Pulmonary artery endothelial cell (primary cell): ENCODE results near the gene SNTA1. TPM values are rescaled to one million over a fixed set of nuclear protein-coding genes. Genes with fewer than 3 reads are reported as not detected.
"Not testable (repeated sequence)": the region's sequence is repeated elsewhere in the genome, so short reads cannot be mapped to it uniquely, and the experiment has no call there.

Experiments used
- DNase-seq: peaks from one replicate; pipeline ENCODE4 v3.0.0-alpha.2; 2011; ENCODE audit warnings: low read depth, low spot score
- total RNA-seq: library from RNA; depleted of rRNA; stranded (reverse); fragments of >200 nt; gene quantifications from 2 replicates; pipeline ENCODE4 v1.2.3, GENCODE V29; 2014

The SNTA1 gene
- total RNA-seq, 1 donor from 2014 or later: 9.5 TPM

DNA sequence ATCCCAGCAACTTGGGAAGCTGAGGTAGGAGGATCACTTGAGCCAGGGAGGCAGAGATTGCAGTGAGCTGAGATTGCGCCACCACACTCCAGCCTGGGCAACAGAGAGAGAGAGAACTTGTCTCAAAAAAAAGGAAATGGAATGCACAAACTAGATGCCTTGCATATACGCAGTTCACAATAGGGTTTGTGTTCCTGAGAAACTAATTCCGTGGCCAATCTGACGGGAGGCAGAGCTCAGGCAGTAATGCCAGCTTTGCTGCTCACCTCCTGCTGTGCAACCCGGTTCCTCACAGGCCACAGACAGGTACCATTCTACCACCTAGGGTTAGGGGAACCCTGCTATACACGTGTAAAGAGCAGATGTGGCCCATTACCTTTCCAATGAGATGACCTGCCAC is 43.6 kb downstream of the SNTA1 start:
- DNase-seq: no peak

DNA sequence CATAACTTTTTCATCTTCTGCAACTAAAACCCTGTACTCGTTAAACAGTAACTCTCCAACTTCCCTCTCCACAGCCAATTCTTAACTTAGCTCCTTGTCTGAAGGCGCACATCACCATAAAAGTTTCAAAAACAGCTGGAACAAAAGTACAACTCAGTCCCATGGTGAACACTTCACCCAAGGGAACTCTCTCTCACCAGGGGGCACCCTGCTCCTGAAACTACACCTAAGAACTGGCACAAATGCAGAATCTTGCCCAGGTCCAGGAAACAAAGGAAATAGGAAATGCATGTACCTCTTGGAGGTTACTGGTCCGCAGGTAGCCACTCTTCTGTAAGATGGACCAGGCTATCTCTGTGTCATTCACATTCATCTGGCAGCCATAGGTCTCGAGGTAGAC is 48.8 kb downstream of the SNTA1 start:
- no peak for DNase-seq

DNA sequence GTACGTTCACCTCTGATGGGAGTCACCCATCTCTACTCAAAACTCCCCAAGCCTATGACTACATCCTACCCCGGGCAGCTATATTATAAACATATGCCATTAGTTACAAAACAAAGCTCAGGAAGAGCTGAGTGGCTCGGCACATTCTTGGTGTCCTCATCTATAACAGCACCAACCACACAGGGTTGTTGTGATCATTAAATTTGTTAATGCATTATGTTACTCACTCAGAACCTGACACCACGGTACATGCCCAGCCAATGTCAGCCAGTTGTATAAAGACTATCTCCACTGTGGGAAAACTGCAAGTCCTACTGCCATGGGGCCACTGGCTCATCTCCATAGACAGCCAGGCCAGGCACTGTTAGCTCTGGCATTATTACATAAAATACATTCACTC is 50.0 kb downstream of the SNTA1 start:
- DNase-seq: no peak

DNA sequence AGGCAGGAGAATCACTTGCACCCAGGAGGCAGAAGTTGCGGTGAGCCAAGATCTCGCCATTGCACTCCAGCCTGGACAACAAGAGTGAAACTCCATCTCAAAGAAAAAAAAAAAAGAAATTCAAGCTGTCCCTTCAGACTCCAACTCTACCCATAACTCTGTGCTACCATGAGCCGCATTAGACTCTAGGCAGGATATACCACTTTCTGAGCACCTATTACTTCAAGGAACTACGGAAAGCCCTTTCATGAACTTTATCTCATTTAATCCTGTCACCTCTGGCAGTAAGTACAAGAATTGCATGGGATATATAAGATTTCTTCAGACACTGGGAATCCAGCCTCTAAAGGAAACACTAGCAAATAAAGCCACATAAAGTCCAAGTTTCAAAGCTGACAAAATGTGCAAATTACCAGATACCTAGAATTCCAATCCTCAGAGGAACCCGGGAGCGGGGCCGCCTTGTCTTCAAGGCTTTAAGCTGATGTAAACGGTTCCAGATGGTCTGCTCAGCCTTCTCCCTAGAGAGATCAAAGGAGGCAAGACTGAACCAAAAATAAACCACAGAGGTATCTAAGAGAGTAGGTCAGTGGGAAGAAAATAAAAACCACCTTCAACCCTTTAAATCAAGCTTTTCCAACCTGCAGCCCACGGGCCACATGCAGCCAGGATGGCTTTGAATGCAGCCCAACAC is 51.7 kb downstream of the SNTA1 start:
- no peak for DNase-seq

DNA sequence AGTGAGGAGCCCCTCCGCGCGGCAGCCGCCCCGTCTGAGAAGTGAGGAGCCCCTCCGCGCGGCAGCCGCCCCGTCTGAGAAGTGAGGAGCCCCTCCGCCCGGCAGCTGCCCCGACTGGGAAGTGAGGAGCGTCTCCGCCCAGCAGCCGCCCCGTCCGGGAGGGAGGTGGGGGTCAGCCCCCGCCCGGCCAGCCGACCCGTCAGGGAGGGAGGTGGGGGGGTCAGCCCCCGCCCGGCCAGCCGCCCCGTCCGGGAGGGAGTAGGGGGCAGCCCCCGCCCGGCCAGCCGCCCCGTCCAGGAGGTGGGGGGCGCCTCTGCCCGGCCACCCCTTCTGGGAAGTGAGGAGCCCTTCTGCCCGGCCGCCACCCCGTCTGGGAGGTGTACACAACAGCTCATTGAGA is 54.2 kb downstream of the SNTA1 start:
- not testable (repeated sequence) for DNase-seq

DNA sequence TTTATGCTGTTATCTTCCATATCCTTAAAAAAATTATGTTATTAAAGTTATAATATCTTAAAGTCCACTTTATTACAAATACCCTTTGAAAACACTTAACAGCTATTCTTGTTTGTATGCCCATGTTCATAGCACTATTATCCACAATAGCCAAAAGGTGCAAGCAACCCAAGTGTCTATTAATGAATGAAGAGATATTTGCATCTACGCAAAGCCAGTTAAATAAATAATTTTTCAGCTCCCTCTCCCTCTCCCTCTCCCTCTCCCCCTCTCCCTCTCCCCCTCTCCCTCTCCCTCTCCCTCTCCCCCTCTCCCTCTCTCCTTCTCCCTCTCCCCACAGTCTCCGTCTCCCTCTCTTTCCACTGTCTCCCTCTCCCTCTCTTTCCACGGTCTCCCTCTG is 55.3 kb downstream of the SNTA1 start:
- DNase-seq: no peak

DNA sequence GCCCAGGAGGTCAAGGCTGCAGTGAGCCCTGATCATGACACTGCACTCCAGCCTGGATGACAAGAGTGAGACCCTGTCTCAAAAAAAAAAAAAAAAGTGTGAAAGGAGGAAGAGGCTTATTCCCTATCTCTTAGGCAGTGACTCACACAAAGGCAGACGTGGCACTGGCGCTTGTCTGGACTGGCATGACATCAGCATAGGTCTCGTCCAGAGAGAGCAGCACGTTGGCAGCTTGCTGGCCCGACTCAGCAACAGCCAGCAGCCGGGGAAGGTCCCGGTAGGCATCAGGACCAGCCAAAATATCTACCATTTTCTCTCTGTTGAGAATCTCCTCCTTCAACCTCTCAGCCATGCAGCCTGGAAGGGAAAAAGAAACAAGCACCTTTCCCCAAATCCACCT is 56.4 kb downstream of the SNTA1 start:
- DNase-seq: peak; percentile 10

DNA sequence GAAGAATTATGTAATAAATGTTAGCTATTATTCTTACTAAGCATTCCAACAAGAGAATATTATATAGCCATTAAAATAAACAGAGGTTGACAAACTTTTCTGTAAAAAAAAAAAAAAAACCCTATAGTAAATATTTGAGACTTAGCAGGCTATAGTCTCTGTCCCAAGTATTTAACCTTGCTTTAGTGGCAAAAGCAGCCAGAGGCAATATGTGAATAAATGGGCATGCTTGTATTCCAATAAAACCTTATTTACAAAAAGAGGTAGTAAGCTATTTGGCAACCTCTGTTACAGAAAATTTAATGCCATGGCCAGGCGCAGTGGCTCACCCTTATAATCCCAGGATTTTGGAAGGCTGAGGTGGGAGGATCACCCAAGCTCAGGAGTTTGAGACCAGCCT is 56.9 kb downstream of the SNTA1 start:
- DNase-seq: no peak

DNA sequence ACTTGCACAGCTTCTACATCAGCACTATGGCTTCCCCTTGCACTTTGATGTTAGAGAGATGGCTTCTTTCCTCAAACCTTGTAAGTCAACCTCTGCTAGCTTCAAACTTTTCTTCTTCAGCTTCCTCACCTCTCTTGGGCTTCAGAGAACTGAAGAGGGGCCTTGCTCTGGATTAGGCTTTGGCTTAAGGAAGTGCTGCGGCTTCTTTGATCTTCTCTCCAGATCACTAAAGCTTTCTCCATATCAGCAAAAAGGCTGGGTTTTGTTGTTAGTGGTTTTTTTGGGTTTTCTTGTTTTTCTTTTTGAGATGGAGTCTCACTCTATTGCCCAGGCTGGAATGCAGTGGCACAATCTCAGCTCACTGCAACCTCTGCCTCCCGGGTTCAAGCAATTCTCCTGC is 66.2 kb downstream of the SNTA1 start:
- DNase-seq: no peak

DNA sequence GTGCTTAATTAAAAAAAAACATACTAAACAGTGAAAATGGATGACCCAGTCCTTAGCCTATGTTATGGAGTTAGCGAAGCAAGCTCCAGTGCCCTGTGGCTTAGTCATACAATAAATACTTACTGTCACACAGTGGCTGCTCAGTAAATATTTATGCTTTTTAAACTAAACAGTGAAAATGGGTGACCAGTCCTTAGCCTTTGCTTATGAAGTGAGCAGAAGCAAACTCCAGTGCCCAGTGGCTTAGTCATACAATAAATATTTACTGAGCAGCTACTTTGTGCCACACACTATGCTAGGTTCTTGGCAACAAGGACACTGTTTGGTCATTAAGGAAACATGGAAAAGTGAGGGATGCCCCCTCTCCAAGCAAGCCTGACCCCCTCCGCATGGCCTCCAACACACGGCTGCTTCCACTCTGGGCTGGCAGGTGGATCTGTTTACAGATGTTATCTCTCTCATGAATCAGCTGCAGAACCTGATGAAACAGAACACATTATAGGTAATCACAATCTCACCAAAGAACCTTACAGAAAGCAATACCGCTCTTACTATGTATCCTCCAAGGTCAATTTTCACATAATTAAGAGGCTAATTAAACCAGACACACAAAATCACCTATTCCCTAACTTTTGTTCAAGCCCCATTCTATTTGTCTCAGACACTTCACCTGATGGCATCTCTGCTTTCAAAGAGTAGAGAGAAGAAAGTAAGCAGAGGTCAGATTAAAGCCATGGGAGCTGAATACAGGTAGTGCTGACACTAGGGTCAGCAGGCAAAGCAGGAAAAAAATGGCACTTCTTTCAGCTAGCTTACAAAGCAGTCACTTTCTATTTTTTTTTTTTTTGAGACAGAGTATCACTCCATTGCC is 69.6 kb downstream of the SNTA1 start:
- DNase-seq: no peak

DNA sequence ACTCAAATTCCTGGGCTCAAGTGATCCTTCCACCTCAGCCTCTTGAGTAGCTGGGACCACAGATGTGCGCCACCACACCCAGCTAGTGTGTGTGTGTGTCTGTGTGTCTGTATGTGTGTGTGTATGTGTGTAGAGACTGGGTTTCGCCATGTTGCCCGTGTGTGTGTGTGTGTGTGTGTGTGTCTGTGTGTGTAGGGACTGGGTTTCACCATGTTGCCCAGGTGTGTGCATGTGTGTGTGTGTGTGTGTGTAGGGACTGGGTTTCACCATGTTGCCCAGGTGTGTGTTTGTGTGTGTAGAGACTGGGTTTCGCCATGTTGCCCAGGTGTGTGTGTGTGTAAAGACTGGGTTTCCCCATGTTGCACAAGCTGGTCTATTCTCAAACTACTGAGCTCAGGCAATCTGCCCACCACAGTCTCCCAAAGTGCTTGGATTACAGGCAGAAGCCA is 70.5 kb downstream of the SNTA1 start:
- DNase-seq: no peak

DNA sequence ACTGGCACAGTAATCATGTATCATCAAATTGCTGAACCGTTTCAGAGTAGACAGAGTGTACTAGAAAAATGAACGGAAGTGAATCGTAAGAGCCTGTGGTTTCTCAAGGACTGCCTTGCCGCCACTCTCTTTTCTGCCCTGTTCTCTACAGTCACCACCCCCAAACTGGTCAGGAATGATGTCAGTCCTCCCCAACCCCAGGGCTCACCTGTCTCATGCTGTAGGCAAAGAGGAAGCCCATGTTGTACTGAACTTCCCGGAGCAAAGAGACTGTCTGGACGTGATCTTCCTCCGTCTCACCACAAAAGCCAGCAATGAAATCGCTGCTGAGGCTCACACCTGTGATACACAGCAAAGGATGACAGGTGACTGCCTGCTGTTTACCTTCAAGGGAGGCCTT is 73.3 kb downstream of the SNTA1 start:
- no peak for DNase-seq

DNA sequence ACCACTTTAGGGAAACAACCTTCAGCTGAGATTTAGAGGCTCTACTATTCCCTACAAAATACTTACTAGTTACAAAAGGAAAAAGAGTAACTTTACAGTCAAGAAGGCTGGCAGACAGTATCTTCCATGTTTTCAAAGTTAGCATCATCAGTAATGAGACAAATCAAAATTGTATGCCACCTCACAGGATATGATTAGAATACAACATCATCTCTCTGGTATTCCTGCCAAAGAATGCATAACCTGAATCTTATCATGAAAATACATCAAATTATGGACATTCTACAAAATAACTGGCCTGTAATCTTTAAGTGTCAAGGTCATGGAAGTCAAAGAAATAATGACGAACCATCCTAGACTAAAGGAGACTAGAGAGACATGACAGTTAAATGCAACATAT is 80.7 kb downstream of the SNTA1 start:
- DNase-seq: no peak

DNA sequence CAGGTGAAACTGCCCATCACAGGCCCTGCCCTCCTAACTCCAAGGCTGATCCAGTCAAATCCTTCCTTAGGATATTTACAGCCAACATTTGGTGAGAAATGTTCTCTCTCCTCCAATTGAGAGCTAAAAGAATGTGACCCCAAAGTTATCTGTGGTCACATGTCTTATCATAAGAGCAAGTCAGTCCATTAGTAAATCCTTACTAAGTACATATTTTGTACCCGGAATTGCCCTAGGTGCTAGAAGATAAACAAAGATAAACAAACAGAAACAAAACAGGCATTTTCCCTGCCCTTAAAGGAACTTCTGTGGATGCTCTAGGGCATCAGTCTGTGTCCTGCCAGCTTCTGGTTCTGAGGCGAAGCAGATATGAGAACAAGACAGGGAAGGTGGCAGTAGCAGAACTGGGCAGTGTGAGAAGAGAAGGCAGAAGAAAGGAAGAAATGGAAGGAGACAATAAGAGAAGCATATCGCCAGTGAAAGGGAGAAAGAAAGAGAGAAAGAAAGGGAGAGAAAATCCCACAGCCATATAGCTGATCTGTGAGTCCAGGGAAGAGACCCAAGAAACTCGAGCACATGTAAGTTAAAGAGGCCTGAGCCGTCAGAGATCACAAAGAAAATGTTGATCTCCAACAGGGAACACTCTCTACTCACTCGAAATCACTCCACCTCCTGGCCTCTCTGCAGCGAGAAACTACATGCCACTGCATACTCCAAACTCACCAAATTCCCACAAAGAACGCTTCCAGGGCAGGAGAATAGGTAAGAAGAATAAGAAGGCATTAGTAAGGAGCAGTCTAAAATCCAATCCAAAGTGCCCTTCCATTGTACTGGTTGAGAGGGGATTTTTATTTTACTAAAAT is 83.9 kb downstream of the SNTA1 start:
- no peak for DNase-seq

Other genes with a start within 250 kb of the SNTA1 start
- not detected in 2 replicates for gene BPIFA3, start 226.4 kb downstream of the SNTA1 start, total RNA-seq
- gene BPIFA1, start 207.8 kb downstream of the SNTA1 start, total RNA-seq: not detected in 2 replicates
- gene BPIFB1, start 160.5 kb downstream of the SNTA1 start, total RNA-seq: not detected in 2 replicates
- gene CDK5RAP1, start 42.2 kb downstream of the SNTA1 start, total RNA-seq: 28.7 and 32.8 TPM in 2 replicates
- gene CBFA2T2, start 46.3 kb upstream of the SNTA1 start, total RNA-seq: 3.0 and 4.0 TPM in 2 replicates
- gene C20orf144, start 218.6 kb upstream of the SNTA1 start, total RNA-seq: under 0.01 and 0.11 TPM in 2 replicates
- 1.9 and 4.2 TPM in 2 replicates for gene ACTL10, start 223.2 kb upstream of the SNTA1 start, total RNA-seq
- gene NECAB3, start 230.7 kb upstream of the SNTA1 start, total RNA-seq: 10.9 and 16.2 TPM in 2 replicates
- gene E2F1, start 242.6 kb upstream of the SNTA1 start, total RNA-seq: 14.1 and 24.2 TPM in 2 replicates